HTERT RPE-1 (cell line): ENCODE measurements around the gene NADK.
"Not testable (repeated sequence)": the region's sequence is repeated elsewhere in the genome, so short reads cannot be mapped to it uniquely, and the experiment has no call there.

Experiments used
- in situ Hi-C: fragments of 300-500 bp; cut with MboI; formaldehyde crosslinking; loops from 4 replicates; pipeline ENCODE4 v1.14.3; 2020; ENCODE audit warnings: low sequenced_read_pairs

NADK gene

GRCh38 chr1:1748686-1749321 is 29.5 kb downstream of the NADK start:
- in situ Hi-C loops, result no loop called here

GRCh38 chr1:1746566-1746909 is 31.7 kb downstream of the NADK start:
- in situ Hi-C loops, result not testable (repeated sequence)

GRCh38 chr1:1745651-1746565 is 32.4 kb downstream of the NADK start:
- in situ Hi-C loops, result not testable (repeated sequence)

- in situ Hi-C loops, result not testable (repeated sequence)
These were observed 35.7 kb downstream of the NADK start for GRCh38 chr1:1742529-1742928.

GRCh38 chr1:1741013-1741412 is 37.3 kb downstream of the NADK start:
- in situ Hi-C loops, result not testable (repeated sequence)

GRCh38 chr1:1738799-1739337 is 39.4 kb downstream of the NADK start:
- in situ Hi-C loops, result not testable (repeated sequence)

- in situ Hi-C loops, result not testable (repeated sequence)
These were observed 40.3 kb downstream of the NADK start for GRCh38 chr1:1737675-1738590.

- in situ Hi-C loops, result no loop called here
These were observed 45.9 kb downstream of the NADK start for GRCh38 chr1:1732381-1732780.

GRCh38 chr1:1730870-1731269 is 47.4 kb downstream of the NADK start:
- in situ Hi-C loops, result no loop called here

GRCh38 chr1:1730230-1730629 is 48.0 kb downstream of the NADK start:
- in situ Hi-C loops, result not testable (repeated sequence)

GRCh38 chr1:1729116-1729816 is 49.0 kb downstream of the NADK start:
- in situ Hi-C loops, result not testable (repeated sequence)

GRCh38 chr1:1728308-1729005 is 49.8 kb downstream of the NADK start:
- in situ Hi-C loops, result not testable (repeated sequence)

- in situ Hi-C loops, result not testable (repeated sequence)
These were observed 51.1 kb downstream of the NADK start for GRCh38 chr1:1727131-1727651.

GRCh38 chr1:1726088-1726487 is 52.2 kb downstream of the NADK start:
- in situ Hi-C loops, result not testable (repeated sequence)

GRCh38 chr1:1724035-1724864 is 54.0 kb downstream of the NADK start, which contains the start of gene CDK11A:
Gene CDK11A (minus strand): TSS chr1:1724357. CDS start chr1:1722818, 1,539 bp downstream.
- in situ Hi-C loops, result not testable (repeated sequence)

- in situ Hi-C loops, result no loop called here
These were observed 57.1 kb downstream of the NADK start for GRCh38 chr1:1721201-1721600.

GRCh38 chr1:1715109-1715883 is 63.0 kb downstream of the NADK start:
- in situ Hi-C loops, result not testable (repeated sequence)

- in situ Hi-C loops, result not testable (repeated sequence)
These were observed 70.4 kb downstream of the NADK start for GRCh38 chr1:1707897-1708296.
